GM20431 (cell line): Measurements from ENCODE around the gene N4BP3.

Experiments
- in situ Hi-C: fragments of 300-500 bp; cut with MseI, MboI; formaldehyde crosslinking; loops from one replicate; pipeline ENCODE4 v1.15.0; 2020; ENCODE audit warnings: low sequenced_read_pairs; ENCODE audit not compliant: unreplicated experiment

N4BP3 gene

DNA sequence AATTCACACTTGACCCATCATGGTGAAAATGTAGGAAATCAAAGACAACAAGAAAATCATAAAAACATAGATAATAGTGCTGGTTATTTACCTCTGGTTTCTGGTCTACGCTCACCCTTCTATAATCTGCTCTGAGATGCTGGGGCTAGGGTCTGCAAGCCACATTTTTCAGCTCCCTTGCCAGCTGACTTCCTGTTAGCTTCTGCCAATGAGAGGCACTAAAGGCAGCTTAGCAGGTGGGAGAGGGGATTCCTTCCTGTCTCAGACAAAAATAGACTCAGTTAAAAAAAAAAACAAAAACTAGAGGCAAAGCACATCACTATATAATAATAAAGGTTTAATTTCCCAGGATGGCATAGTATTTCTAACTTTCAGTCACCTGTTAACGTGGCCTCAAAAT is 20.2 kb upstream of the N4BP3 start:
- in situ Hi-C loops: no loop called here

DNA sequence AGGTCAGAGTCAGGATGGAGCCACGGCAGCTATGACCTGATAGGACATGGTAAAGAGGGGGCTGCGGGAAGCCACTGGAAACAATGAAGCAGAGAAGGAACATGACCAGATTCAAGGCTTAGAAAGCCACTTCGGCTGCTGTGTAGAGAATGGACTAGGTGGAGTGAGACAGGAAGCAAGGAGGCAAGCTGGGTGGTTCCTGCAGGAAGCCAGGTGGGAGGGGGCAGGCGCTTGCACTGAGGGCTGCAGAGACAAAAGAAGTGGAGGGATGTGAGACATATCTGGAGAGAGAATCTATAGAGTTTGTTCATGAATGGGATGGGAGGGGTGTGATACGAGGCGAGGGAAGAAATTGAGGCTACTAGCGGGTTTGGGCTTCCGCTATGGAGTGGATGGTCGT is 19.0 kb upstream of the N4BP3 start:
- in situ Hi-C loops: no loop called here

DNA sequence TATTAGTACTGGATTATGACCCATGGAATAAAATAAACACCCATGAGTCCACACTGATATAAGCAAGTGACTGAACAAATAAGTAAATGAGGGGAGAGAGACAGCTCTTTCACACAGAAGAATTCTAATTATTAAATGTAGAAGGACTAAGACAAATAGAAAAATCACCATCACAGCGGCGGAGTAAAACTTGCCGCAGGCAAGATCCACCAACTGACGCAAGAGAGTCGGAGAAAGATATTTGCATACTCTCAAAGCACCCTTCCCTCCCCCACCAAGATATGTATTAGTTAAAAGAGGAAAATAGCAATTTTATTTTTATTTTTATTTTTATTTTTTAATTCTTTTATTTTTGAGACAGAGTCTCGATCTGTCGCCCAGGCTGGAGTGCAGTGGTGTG is 14.6 kb upstream of the N4BP3 start:
- in situ Hi-C loops: no loop called here

- in situ Hi-C loops: no loop called here
These were observed 9.7 kb upstream of the N4BP3 start for GRCh38 chr5:178103612-178104011.

- in situ Hi-C loops: no loop called here
These were observed 8.8 kb upstream of the N4BP3 start for GRCh38 chr5:178104492-178104891.

GRCh38 chr5:178106086-178106485 is 7.2 kb upstream of the N4BP3 start:
- in situ Hi-C loops: no loop called here

DNA sequence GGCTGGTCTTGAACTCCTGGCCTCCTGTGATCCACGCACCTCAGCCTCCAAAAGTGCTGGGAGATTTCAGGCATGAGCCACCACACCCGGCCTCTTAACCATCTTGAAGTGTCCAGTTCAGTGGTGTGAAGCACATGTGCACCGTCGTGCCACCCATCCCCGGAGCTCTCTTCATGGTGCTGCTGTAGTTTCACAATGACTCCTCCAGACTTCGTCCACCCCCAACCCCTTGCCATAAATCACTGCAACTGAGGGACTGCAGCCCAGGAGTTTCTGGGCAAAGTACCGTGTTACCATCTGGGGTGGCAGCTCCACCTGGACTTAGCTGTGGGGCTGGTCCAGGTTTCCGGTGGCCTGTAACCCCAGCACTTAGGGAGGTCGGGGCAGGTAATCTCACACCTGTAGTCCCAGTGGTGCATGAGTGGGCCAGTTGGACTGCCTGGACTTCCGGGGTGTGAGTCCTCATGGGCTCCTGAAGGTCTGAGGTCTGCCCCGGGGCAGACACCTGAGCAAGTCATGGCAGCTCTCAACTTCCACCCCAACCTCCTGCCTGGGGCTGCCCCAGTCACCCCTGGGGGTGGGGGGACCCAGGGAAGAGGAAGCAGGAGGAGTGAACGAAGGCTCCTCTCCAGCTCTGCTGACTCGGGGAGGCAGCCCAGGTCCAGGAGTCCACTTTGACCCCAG is 6.6 kb upstream of the N4BP3 start:
- in situ Hi-C loops: no loop called here

- in situ Hi-C loops: no loop called here
These were observed 5.5 kb upstream of the N4BP3 start for GRCh38 chr5:178107756-178108310.

- in situ Hi-C loops: no loop called here
These were observed 4.9 kb upstream of the N4BP3 start for GRCh38 chr5:178108446-178108845.

DNA sequence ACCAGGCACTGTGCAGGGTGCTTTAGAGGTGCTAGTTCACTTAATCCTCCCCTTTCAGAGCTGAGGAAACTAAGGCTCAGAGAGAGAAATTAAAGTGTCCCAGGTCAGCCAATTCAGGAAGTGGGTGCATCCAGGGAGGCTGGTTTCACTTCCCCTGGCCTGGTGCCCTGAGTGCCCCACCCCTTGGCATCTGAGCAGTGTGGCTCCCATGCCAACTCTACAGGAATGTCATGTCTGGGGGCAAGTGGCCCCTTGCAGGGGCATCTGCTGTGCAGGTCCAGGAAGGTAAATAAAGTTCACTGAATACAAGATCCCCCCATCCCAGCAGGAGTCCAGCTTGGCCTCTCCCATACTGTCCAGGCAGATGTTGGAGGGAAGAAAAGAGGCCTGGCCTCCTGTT is 4.4 kb upstream of the N4BP3 start:
- in situ Hi-C loops: no loop called here

DNA sequence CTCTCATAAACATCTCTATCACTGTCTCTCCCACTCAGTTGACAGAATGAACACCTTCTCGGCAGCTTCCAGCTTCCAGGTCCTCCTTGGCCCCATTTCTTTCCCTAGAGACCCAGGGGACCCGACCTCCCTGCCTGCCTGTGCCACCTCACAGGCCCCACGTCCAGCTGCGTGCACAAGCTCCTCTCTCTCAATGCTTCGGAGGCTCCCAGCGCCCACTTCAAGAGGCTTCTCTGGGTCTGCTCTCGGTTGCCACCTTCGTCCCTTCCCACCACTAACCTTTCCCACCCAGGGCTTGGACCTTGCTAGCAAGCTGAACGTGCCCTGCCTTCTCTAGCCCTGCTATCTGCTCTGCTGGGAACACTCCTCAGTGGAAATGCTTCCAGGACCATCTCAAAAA is 2.8 kb upstream of the N4BP3 start:
- in situ Hi-C loops: no loop called here

DNA sequence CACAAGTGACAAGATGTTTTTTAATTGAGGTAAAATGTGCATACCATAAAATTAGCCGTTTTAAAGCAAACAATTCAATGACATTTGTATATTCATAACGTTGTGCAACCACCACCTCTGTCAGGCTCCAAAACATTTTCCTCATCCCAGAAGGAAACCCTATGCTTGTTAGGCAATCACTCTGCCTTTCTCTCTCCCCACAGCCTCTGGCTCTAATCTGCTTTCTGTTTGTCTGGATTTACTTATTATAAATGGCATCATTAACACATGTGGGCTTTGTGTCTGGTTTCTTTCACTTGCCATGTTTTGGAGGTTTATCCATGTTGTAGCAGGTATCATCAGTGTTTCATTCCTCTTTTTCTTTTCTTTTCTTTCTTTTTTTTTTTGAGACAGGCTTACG is 1.4 kb upstream of the N4BP3 start:
- in situ Hi-C loops: no loop called here

GRCh38 chr5:178112545-178112944 is 787 bp upstream of the N4BP3 start:
- in situ Hi-C loops: no loop called here

DNA sequence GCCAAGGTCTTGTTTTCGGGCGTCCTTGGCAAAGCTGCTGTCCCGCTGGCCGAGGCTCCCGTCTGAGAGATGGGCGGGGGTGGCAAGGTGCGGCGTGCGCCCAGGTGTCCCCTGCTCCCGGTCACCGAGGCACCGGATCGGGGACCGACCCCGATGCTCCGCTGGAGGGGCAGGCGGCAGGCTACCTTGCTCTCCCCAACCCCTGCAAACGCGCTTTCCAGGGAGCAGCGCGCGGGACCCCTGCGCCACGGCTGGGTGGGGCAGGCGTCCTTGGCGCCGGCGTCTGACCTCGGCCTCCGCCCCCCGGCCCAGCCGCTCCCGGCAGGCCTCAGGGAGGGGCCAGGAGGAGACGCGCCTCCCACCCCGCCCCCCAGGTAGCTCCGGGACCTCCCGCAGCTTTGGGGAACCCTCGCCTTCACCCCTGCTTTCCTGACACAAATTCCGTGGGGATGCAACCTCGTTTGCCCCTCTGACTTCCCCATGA is 551 bp downstream of the N4BP3 start:
- in situ Hi-C loops: no loop called here

DNA sequence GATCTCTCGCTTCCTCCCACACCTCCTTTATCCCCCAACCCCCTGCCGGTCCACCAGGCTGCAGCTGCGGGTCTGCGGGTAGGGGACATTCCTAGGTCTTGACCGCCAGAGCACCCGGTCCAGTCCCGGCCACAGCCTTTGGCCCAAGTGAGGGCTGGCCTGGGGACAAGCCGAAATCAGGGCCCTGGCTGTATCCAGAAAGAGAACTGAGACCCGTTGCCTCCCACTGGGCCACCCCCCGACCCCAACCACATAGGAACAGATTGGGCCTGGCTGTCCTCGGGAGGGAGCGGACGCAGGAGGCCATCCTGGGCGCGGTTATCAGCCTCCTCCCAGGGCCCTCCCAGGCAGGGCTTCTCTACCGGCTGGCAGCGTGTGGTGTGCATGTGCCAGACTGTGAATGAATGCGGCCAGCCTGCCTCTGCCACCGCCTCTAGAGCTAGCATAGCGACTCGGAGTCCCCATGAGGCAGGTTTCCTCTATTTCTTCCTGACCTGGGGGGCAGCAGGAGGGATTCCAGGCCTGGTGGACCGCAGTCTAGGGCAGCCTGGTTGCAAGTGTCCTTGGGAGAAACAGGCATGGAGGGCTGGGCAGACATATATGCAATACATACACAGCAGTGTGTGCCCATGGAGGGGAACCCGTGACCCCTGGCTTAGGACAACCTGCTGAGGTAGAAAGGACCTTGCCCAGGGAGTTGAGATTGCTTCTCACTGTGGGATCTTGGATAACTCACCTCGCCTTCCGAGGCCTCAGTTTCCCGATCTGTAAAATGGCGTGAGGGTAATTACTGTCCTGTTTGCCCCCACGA is 1.2 kb downstream of the N4BP3 start:
- in situ Hi-C loops: no loop called here

DNA sequence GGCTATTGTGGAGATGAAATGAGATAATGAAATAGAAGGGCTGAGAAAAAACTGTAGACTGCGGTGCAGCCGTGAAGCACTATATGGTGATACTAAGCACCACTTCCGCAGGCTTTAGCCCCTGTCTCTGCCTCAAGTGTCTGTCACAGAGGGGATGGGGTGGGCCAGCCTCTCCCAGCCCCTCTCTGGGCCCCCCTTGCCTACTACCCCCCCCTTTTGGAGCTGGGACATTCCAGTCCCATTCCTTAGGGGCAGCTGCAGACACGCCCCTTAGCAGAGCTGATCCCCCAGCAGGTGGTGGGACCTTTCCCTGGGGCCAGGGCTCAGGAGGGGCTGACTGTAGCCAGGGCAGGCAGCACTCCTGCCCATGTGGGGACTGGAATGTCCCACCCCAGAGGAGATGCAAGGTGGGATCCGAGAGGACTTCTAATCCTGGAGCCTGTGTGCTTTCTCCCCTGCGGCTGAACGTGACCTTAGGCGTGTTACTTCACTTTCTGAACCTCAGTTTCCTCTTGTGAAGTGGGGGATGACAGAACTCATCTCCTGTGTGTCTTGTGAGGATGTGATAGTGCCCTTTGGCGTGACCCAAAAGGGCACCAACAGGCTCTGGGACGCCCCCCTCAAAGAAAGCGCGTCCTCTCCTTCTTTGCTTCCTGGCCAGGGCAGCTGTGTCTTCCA is 1.9 kb downstream of the N4BP3 start:
- in situ Hi-C loops: no loop called here

DNA sequence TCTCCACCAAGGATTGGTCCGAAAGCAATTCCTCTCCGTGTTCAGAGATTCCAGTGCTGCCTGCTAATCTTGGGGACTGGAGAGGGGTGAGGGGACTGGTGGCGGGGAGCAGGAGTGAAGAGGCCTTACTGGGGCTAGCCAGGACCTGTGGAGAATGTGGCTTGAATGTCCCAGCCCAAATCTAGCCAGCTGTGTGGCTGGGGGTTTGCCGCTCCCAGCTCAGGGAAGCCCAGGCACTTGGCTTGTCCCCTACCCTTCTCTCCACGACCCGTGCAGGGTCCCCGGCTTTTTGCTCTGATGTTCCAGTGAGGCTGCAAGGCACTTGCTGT is 2.4 kb downstream of the N4BP3 start:
- in situ Hi-C loops: no loop called here

GRCh38 chr5:178116143-178116885 is 3.0 kb downstream of the N4BP3 start:
- in situ Hi-C loops: no loop called here

- in situ Hi-C loops: no loop called here
These were observed 4.8 kb downstream of the N4BP3 start for GRCh38 chr5:178117923-178118701.
